ENCODE results near the gene TGFB2. TPM values are rescaled to one million over a fixed set of nuclear protein-coding genes. Genes with fewer than 3 reads are reported as not detected.

Gene TGFB2
- total RNA-seq, 1 experiment from 2014 or later: 0.34 TPM

- RAD21 ChIA-PET (ENCODE audit: low non-redundant PET in 1 of 2, low total read pairs in 2 of 2, uncharacterized antibody in 2 of 2, unreplicated experiment in 2 of 2): no interaction called here
- no peak for ATAC-seq
- no peaks in the 10 kb centered on the region; a peak in 1 of 4 replicates for H3K4me1 ChIP-seq (ENCODE audit: control insufficient read depth in 1 of 2, insufficient read depth in 2 of 2, low read length in 2 of 2)
These were observed 20.3 kb downstream of the TGFB2 start for GRCh38 chr1:218365226-218365999.

More at GRCh38 chr1:218365226-218365999, 20.3 kb downstream of the TGFB2 start:
- Histone ChIP-seq H3K9me3 (ENCODE audit: control insufficient read depth in 1 of 2, insufficient read depth in 1 of 2, low read depth in 1 of 2, low read length in 2 of 2) (no peaks in the 10 kb centered on the region), H3K9me2 (ENCODE audit: insufficient read depth) (no peaks in the 10 kb centered on the region), H3K9ac (ENCODE audit: low read length) (no peak overlapping the region), H3K79me2 (ENCODE audit: insufficient read depth, low read length) (no peaks in the 10 kb centered on the region), H2AFZ (ENCODE audit: low read depth, low read length, poor library complexity, severe bottlenecking) (no peak overlapping the region), H3K27ac (ENCODE audit: low read depth, low read length) (no peak overlapping the region), H3K36me3 (ENCODE audit: control insufficient read depth in 1 of 2, insufficient read depth in 2 of 2, low read length in 2 of 2) (no peaks in the 10 kb centered on the region), H3K4me3 (replicated peaks in 1 of 2; ENCODE audit: low read depth in 1 of 2, low read length in 2 of 2) (no peak overlapping the region), H3K27me3 (ENCODE audit: insufficient read depth, low read length) (no peaks in the 10 kb centered on the region), H4K20me1 (ENCODE audit: insufficient read depth) (no peaks in the 10 kb centered on the region), H3K4me2 (ENCODE audit: low read length) (no peak overlapping the region)
- no peak for TF ChIP-seq TCF7L2 (IDR thresholded peaks at IDR 0.05; ENCODE audit: borderline replicate concordance, extremely low read depth, insufficient read depth, insufficient read length)
- TF ChIP-seq EGR1 (IDR thresholded peaks at IDR 0.05; ENCODE audit: low read depth): no peak
- TF ChIP-seq POLR2A (IDR thresholded peaks at IDR 0.05; ENCODE audit: borderline replicate concordance, extremely low read depth, insufficient read depth, insufficient read length): no peak
- TF ChIP-seq ZFX (IDR thresholded peaks at IDR 0.05): no peak
- no peak for TF ChIP-seq EZH2phosphoT487 (IDR thresholded peaks at IDR 0.05; ENCODE audit: borderline replicate concordance)
- TF ChIP-seq SRF (IDR thresholded peaks at IDR 0.05; ENCODE audit: low read depth): no peak
- no peak for TF ChIP-seq ELF1 (IDR thresholded peaks at IDR 0.05; ENCODE audit: borderline replicate concordance, low read depth)
- TF ChIP-seq SP1 (IDR thresholded peaks at IDR 0.05; ENCODE audit: low read depth): no peak
- TF ChIP-seq CEBPB (IDR thresholded peaks at IDR 0.05; ENCODE audit: low read depth): no peak
- no peak for TF ChIP-seq CTCF (IDR thresholded peaks at IDR 0.05 in 2 of 3, conservative IDR thresholded peaks at IDR 0.05 in 1 of 3; ENCODE audit: borderline replicate concordance in 1 of 3, insufficient read depth in 1 of 3, low read depth in 2 of 3, low read length in 2 of 3)
- no peak for TF ChIP-seq REST (IDR thresholded peaks at IDR 0.05; ENCODE audit: low read depth)
- no peak for TF ChIP-seq CBX3 (IDR thresholded peaks at IDR 0.05; ENCODE audit: low read depth)
- TF ChIP-seq EZH2 (IDR thresholded peaks at IDR 0.05): no peak
- TF ChIP-seq ATF3 (IDR thresholded peaks at IDR 0.05): no peak
- TF ChIP-seq SIN3A (IDR thresholded peaks at IDR 0.05; ENCODE audit: low read depth): no peak
- no peak for TF ChIP-seq POLR2AphosphoS5 (IDR thresholded peaks at IDR 0.05; ENCODE audit: low read depth, low read length)
- no peak for TF ChIP-seq FOSL1 (IDR thresholded peaks at IDR 0.05; ENCODE audit: low read depth)
- TF ChIP-seq MAX (IDR thresholded peaks at IDR 0.05): no peak
- TF ChIP-seq ZBTB33 (IDR thresholded peaks at IDR 0.05; ENCODE audit: extremely low read depth, insufficient replicate concordance, low read length): no peak
- POLR2A ChIA-PET: no interaction called here
- no peak for DNase-seq (ENCODE audit: low read depth, low spot score)
- BruUV-seq (replicated peaks): no TSS peak
- CTCF ChIA-PET: interaction anchor here (1.2 kb wide), 1 partner anchor 702 kb away, joined by 4 read pairs; no protein-coding TSS in a partner anchor
- intact Hi-C loops (cut with micrococcal nuclease): loop anchor here (10.0 kb wide), 1 partner anchor 629 kb away; no protein-coding TSS in a partner anchor
